ENCODE measurements around the gene PCDH9.

PCDH9 gene

GRCh38 chr13:66491251-66491650 is 738.9 kb downstream of the PCDH9 start:
- Histone ChIP-seq H3K36me3 (replicated peaks in 1 of 2; ENCODE audit: control insufficient read depth in 2 of 2, insufficient read depth in 2 of 2, low read length in 2 of 2) (no peaks in the 10 kb centered on the region), H2AK5ac (ENCODE audit: low read depth, low read length) (no peak overlapping the region), H3K27me3 (ENCODE audit: control insufficient read depth in 3 of 3, insufficient read depth in 3 of 3, low read depth in 1 of 3, low read length in 3 of 3) (no peaks in the 10 kb centered on the region), H3K27ac (replicated peaks; ENCODE audit: low read length) (no peak overlapping the region), H3K9me3 (replicated peaks in 1 of 2; ENCODE audit: control insufficient read depth in 2 of 2, insufficient read depth in 1 of 2, low read depth in 1 of 2, low read length in 2 of 2) (no peaks in the 10 kb centered on the region), H2BK12ac (ENCODE audit: low read length) (peak overlapping the region; percentile 41), H3K18ac (ENCODE audit: low read length) (no peak overlapping the region), H3K23ac (ENCODE audit: low read depth, low read length, poor library complexity) (no peak overlapping the region), H3K4me1 (ENCODE audit: control insufficient read depth in 2 of 2, insufficient read depth in 1 of 2, low read depth in 1 of 2, low read length in 2 of 2) (peaks cover 0 to 2% of the 10 kb centered on the region in 2 donors), H2BK120ac (ENCODE audit: low read depth, low read length) (no peak overlapping the region), H3K4me2 (ENCODE audit: insufficient read depth, low read length, poor library complexity, severe bottlenecking) (no peak overlapping the region), H2BK5ac (ENCODE audit: low read length) (no peak overlapping the region), H4K91ac (ENCODE audit: low read depth, low read length, poor library complexity) (no peak overlapping the region), H4K8ac (ENCODE audit: low read depth, low read length) (no peak overlapping the region), H3K4ac (ENCODE audit: low read length) (no peak overlapping the region), H3K4me3 (ENCODE audit: low read length in 2 of 2) (no peak overlapping the region), H2BK15ac (ENCODE audit: low read length) (no peak overlapping the region), H3K79me1 (ENCODE audit: low read depth, low read length) (no peaks in the 10 kb centered on the region), H3K9ac (ENCODE audit: low read depth, low read length, poor library complexity) (no peak overlapping the region), H2AFZ (ENCODE audit: low read length) (no peak overlapping the region), H3K14ac (ENCODE audit: low read length) (no peak overlapping the region)
- DNase-seq (ENCODE audit: low spot score) = no peak
- no CpG with 5 or more reads among the region's 6 CpGs for WGBS, 2 donors (ENCODE audit: extremely low coverage in 2 of 2, insufficient read length in 2 of 2, insufficient replicate concordance in 1 of 2)

- Histone ChIP-seq H3K18ac (ENCODE audit: low read length) (no peak overlapping the region), H2BK5ac (ENCODE audit: low read length) (no peak overlapping the region), H3K14ac (ENCODE audit: low read length) (no peak overlapping the region), H3K23ac (ENCODE audit: low read depth, low read length, poor library complexity) (no peak overlapping the region), H3K36me3 (replicated peaks in 1 of 2; ENCODE audit: control insufficient read depth in 2 of 2, insufficient read depth in 2 of 2, low read length in 2 of 2) (no peaks in the 10 kb centered on the region), H2BK120ac (ENCODE audit: low read depth, low read length) (no peak overlapping the region), H2BK15ac (ENCODE audit: low read length) (no peak overlapping the region), H2AFZ (ENCODE audit: low read length) (no peak overlapping the region), H4K8ac (ENCODE audit: low read depth, low read length) (no peak overlapping the region), H3K4me2 (ENCODE audit: insufficient read depth, low read length, poor library complexity, severe bottlenecking) (no peak overlapping the region), H3K4ac (ENCODE audit: low read length) (no peak overlapping the region), H3K27me3 (ENCODE audit: control insufficient read depth in 3 of 3, insufficient read depth in 3 of 3, low read depth in 1 of 3, low read length in 3 of 3) (no peaks in the 10 kb centered on the region), H3K4me1 (ENCODE audit: control insufficient read depth in 2 of 2, insufficient read depth in 1 of 2, low read depth in 1 of 2, low read length in 2 of 2) (no peaks in the 10 kb centered on the region), H3K9me3 (replicated peaks in 1 of 2; ENCODE audit: control insufficient read depth in 2 of 2, insufficient read depth in 1 of 2, low read depth in 1 of 2, low read length in 2 of 2) (no peaks in the 10 kb centered on the region), H3K4me3 (ENCODE audit: low read length in 2 of 2) (no peak overlapping the region), H2BK12ac (ENCODE audit: low read length) (no peak overlapping the region), H3K9ac (ENCODE audit: low read depth, low read length, poor library complexity) (no peak overlapping the region), H2AK5ac (ENCODE audit: low read depth, low read length) (no peak overlapping the region), H4K91ac (ENCODE audit: low read depth, low read length, poor library complexity) (no peak overlapping the region), H3K27ac (replicated peaks; ENCODE audit: low read length) (no peak overlapping the region), H3K79me1 (ENCODE audit: low read depth, low read length) (no peaks in the 10 kb centered on the region)
- no peak for DNase-seq (ENCODE audit: low spot score)
- WGBS, 2 donors (ENCODE audit: extremely low coverage in 2 of 2, insufficient read length in 2 of 2, insufficient replicate concordance in 1 of 2) = no CpG with 5 or more reads among the region's 2 CpGs
Measured at GRCh38 chr13:66489586-66489985, 740.5 kb downstream of the PCDH9 start.

- no peak overlapping the region for H3K4ac ChIP-seq (ENCODE audit: low read length)
- H3K27ac ChIP-seq (replicated peaks; ENCODE audit: low read length) = no peak overlapping the region
- WGBS, 2 donors (ENCODE audit: extremely low coverage in 2 of 2, insufficient read length in 2 of 2, insufficient replicate concordance in 1 of 2) = no CpG with 5 or more reads among the region's 1 CpG
- no peak overlapping the region for H3K4me2 ChIP-seq (ENCODE audit: insufficient read depth, low read length, poor library complexity, severe bottlenecking)
- no peaks in the 10 kb centered on the region for H3K9me3 ChIP-seq (replicated peaks in 1 of 2; ENCODE audit: control insufficient read depth in 2 of 2, insufficient read depth in 1 of 2, low read depth in 1 of 2, low read length in 2 of 2)
- H3K23ac ChIP-seq (ENCODE audit: low read depth, low read length, poor library complexity) = no peak overlapping the region
- no peak overlapping the region for H3K4me3 ChIP-seq (ENCODE audit: low read length in 2 of 2)
- no peaks in the 10 kb centered on the region for H3K4me1 ChIP-seq (ENCODE audit: control insufficient read depth in 2 of 2, insufficient read depth in 1 of 2, low read depth in 1 of 2, low read length in 2 of 2)
- no peak overlapping the region for H2BK15ac ChIP-seq (ENCODE audit: low read length)
- no peak overlapping the region for H3K9ac ChIP-seq (ENCODE audit: low read depth, low read length, poor library complexity)
- no peak overlapping the region for H2AFZ ChIP-seq (ENCODE audit: low read length)
- no peak overlapping the region for H2BK120ac ChIP-seq (ENCODE audit: low read depth, low read length)
- H3K27me3 ChIP-seq (ENCODE audit: control insufficient read depth in 3 of 3, insufficient read depth in 3 of 3, low read depth in 1 of 3, low read length in 3 of 3) = no peaks in the 10 kb centered on the region
- H2BK12ac ChIP-seq (ENCODE audit: low read length) = no peak overlapping the region
- H2BK5ac ChIP-seq (ENCODE audit: low read length) = no peak overlapping the region
- DNase-seq (ENCODE audit: low spot score) = no peak
- no peaks in the 10 kb centered on the region for H3K79me1 ChIP-seq (ENCODE audit: low read depth, low read length)
- no peaks in the 10 kb centered on the region for H3K36me3 ChIP-seq (replicated peaks in 1 of 2; ENCODE audit: control insufficient read depth in 2 of 2, insufficient read depth in 2 of 2, low read length in 2 of 2)
- H3K18ac ChIP-seq (ENCODE audit: low read length) = no peak overlapping the region
- no peak overlapping the region for H4K91ac ChIP-seq (ENCODE audit: low read depth, low read length, poor library complexity)
- H3K14ac ChIP-seq (ENCODE audit: low read length) = no peak overlapping the region
- H2AK5ac ChIP-seq (ENCODE audit: low read depth, low read length) = no peak overlapping the region
- no peak overlapping the region for H4K8ac ChIP-seq (ENCODE audit: low read depth, low read length)
Measured at GRCh38 chr13:66489172-66489571, 741.0 kb downstream of the PCDH9 start.

- H2AFZ ChIP-seq (ENCODE audit: low read length) = no peak overlapping the region
- no peak overlapping the region for H3K14ac ChIP-seq (ENCODE audit: low read length)
- no peaks in the 10 kb centered on the region for H3K79me1 ChIP-seq (ENCODE audit: low read depth, low read length)
- no peak for DNase-seq (ENCODE audit: low spot score)
- H3K4me3 ChIP-seq (ENCODE audit: low read length in 2 of 2) = no peak overlapping the region
- no peaks in the 10 kb centered on the region for H3K27me3 ChIP-seq (ENCODE audit: control insufficient read depth in 3 of 3, insufficient read depth in 3 of 3, low read depth in 1 of 3, low read length in 3 of 3)
- H2BK120ac ChIP-seq (ENCODE audit: low read depth, low read length) = no peak overlapping the region
- no peak overlapping the region for H3K4me2 ChIP-seq (ENCODE audit: insufficient read depth, low read length, poor library complexity, severe bottlenecking)
- H3K23ac ChIP-seq (ENCODE audit: low read depth, low read length, poor library complexity) = no peak overlapping the region
- H4K8ac ChIP-seq (ENCODE audit: low read depth, low read length) = no peak overlapping the region
- no peak overlapping the region for H2AK5ac ChIP-seq (ENCODE audit: low read depth, low read length)
- H3K18ac ChIP-seq (ENCODE audit: low read length) = peak overlapping the region; percentile 64
- no peak overlapping the region for H2BK5ac ChIP-seq (ENCODE audit: low read length)
- H3K36me3 ChIP-seq (replicated peaks in 1 of 2; ENCODE audit: control insufficient read depth in 2 of 2, insufficient read depth in 2 of 2, low read length in 2 of 2) = no peaks in the 10 kb centered on the region
- H3K4me1 ChIP-seq (ENCODE audit: control insufficient read depth in 2 of 2, insufficient read depth in 1 of 2, low read depth in 1 of 2, low read length in 2 of 2) = no peaks in the 10 kb centered on the region
- H2BK15ac ChIP-seq (ENCODE audit: low read length) = no peak overlapping the region
- H4K91ac ChIP-seq (ENCODE audit: low read depth, low read length, poor library complexity) = no peak overlapping the region
- H2BK12ac ChIP-seq (ENCODE audit: low read length) = peak overlapping the region; percentile 3
- no peak overlapping the region for H3K27ac ChIP-seq (replicated peaks; ENCODE audit: low read length)
- H3K4ac ChIP-seq (ENCODE audit: low read length) = no peak overlapping the region
- H3K9me3 ChIP-seq (replicated peaks in 1 of 2; ENCODE audit: control insufficient read depth in 2 of 2, insufficient read depth in 1 of 2, low read depth in 1 of 2, low read length in 2 of 2) = no peaks in the 10 kb centered on the region
- no peak overlapping the region for H3K9ac ChIP-seq (ENCODE audit: low read depth, low read length, poor library complexity)
- WGBS, 2 donors (ENCODE audit: extremely low coverage in 2 of 2, insufficient read length in 2 of 2, insufficient replicate concordance in 1 of 2) = no CpG with 5 or more reads among the region's 9 CpGs
Measured at GRCh38 chr13:66483712-66484111, 746.4 kb downstream of the PCDH9 start.

Measured in neuronal stem cell (in vitro differentiated cells).